Germinal center (tissue), 1 donor: ENCODE measurements around the gene COL24A1.
"Not testable (repeated sequence)": the region's sequence is repeated elsewhere in the genome, so short reads cannot be mapped to it uniquely, and the experiment has no call there.

Experiments used
- DNase-seq: peaks from one replicate; pipeline ENCODE4 v3.0.0; 2012; ENCODE audit warnings: mixed read lengths, low spot score

COL24A1 gene

DNA sequence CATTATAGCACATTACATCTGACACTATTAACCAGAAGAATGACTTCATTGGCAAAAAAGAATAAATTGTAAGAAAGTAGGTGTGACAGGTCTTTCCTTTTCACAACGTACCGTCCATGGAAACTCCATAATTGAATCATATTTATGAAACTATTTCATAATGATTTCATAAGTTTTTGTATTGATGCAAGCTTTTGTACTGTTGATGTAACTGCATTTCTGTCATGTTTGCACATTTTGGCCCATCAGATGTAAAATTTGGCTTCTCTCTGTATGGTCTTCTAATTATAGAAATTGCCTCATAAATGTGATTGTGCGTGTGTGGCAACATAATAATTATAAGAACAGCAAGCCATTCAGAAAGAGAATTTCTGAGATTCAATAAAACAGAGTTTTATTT lies 267.7 kb downstream of the COL24A1 start:
- DNase-seq, result no peak

DNA sequence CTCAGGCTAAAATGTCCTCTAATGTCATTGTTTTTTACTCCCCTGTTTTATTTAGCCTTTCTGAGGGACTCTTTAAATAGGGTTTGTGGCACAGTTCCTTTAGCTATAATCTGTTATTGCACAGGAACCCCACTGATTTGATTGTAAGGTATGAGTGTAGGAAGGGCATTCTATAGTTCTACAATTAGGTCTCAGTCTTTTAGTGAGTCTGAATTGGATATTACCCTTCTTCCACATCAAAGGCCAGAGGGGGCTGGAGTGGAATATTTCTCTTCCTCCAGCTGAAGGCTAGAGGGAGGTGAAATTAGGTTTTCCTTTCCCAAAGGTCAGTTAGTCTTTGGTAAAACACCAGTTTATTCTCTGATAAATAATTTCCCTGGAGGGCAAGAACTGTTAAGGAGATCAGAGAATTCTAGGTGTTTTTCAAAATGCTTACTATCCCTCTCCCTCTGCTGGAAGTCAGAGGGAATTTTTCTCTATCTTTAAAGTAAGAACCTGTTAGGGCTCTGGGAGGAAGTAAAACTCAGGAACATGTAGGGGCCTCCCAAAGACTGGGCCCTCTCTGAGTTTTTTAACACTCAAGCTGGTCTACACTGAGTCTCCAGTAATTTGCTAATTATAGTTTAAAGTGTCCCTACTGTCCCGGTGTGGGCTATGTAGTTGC lies 272.1 kb downstream of the COL24A1 start:
- no peak for DNase-seq

DNA sequence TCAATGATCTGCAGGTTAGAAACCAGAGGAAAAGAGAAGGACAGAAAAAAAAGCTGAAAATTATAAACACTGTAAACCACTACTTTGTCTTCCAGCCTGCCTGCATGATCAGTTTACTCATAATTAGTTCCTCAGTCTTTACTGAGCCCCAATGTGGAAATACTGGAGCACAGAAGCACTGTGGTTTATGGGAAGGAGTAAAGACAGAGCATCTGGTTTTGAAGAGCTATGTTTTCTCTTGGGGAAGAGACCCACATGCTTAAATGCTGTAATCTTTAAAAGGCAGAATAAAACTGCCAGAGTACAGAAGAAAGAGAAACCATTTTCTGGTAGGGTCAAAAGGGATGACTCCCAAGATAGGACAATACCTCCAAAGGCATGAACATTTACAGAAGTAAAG lies 289.4 kb downstream of the COL24A1 start:
- DNase-seq, result no peak

GRCh38 chr1:85865213-85865612 lies 291.4 kb downstream of the COL24A1 start:
- DNase-seq, result no peak

GRCh38 chr1:85864727-85865126 lies 291.8 kb downstream of the COL24A1 start:
- DNase-seq, result no peak

DNA sequence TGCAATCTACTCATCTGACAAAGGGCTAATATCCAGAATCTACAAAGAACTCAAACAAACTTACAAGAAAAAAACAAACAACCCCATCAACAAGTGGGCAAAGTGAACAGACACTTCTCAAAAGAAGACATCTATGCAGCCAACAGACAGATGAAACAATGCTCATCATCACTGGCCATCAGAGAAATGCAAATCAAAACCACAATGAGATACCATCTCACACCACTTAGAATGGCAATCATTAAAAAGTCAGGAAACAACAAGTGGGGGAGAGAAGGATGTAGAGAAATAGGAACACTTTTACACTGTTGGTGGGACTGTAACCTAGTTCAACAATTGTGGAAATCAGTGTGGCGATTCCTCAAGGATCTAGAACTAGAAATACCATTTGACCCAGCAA lies 292.9 kb downstream of the COL24A1 start:
- DNase-seq, result not testable (repeated sequence)

DNA sequence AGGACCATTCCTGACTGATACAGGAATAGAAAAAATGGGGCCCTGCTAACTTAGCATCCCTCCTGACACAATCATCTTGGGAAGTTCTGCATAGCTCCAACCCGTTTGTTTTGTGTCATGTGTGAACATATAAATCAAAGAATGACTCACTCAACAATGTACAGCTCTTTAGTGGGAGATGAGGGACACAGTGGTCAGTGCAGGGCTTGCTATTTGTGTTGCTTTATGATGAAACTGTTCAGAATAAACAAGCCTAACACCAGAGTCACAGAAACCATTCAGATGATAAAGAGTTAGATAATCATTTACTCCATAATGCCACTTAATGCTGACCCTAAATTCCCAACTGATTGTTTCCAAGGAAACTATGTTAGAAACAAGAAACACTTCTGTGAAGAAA lies 294.1 kb downstream of the COL24A1 start:
- DNase-seq, result no peak

DNA sequence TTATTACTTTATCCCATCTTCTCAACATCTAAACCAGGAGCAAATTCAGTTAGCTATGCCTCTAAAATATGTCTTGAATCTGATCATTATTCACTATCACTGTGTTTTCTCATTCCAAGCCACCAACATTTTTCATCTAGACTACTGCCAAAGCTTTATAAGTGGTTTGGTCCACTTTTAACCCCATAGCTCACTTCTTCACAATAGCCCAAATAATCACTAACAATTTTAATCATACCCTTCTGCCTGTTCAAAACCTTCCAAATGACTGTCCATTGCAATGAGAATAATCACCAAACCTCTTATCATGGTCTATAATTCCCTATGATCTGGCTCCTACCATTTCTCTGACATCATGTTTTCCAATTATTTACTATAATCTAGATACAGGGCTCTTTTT lies 298.6 kb downstream of the COL24A1 start:
- no peak for DNase-seq

- no peak for DNase-seq
Observed at GRCh38 chr1:85850238-85850637, 306.3 kb downstream of the COL24A1 start.

DNA sequence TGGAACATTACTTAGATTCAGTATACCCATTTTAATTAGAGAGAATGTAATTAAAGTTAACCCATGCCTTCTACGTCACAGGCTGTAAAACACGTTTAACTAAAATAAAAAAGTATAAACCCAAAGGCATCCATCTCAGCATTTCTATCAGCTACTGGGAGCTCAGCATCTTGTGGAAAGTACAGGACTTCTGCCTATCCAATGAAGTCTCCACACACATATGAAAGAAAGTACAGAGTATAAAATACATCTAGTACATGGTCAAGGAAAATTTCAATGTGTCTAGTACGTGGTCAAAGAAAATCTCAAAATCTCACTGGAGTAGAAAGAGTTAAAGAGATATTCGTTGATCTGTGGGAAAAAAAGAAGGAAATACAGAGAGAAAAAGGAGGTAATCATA lies 306.9 kb downstream of the COL24A1 start:
- DNase-seq, result no peak

DNA sequence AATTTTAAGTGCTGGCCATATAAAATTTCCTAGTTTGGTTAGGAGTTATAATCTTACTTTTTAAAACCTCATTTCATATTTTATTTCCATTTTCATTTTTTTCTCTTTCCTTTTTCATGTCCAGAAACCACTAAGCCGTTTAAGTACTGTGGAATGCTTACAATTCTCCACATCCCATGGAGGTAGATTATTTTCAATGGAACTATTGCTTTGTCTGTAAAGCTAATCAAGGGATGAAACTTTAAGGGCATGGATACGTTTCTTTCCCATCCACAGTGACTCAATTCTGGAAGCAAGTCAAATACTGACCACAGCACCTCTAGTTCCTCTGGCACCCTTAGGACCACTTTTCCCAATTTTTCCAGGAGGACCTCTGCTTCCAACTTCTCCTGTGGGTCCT lies 309.2 kb downstream of the COL24A1 start:
- DNase-seq, result no peak

- DNase-seq, result no peak
Observed at GRCh38 chr1:85846706-85847105, 309.9 kb downstream of the COL24A1 start.

DNA sequence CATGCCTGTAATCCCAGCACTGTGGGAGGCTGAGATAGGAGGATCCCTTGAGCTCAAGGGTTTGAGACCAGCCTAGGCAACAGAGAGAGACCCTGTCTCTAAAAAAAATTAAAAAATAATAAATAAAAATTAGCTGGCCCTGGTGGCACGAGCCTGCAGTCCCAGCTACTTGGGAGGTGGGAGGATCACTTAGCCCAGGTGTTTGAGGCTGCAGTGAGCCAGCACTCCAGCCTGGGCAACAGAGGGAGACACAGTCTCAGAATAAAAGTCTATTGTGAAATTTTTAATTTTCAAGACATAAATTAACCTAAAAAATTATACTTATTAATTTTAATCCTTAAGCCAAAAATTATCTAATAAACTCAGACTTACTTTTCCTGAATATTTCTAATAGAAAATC lies 317.1 kb downstream of the COL24A1 start:
- no peak for DNase-seq

DNA sequence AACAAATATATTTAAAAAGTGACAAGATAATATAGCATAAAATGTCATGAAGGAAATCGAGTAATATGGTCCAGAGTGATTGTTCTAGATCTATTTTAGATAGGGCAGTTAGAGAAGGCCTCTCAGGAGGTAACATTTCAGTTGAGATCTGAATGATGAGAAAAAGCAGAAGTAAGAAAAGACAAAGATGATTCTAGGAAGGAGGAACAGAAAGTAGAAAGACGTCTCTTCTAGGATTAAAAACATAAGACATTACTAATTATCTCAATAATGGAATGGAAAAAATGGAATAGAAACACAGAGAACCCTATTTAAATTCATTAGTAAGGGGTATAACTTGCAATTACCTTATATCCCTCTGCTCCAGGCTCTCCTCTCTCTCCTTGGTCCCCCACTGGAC lies 318.3 kb downstream of the COL24A1 start:
- no peak for DNase-seq

DNA sequence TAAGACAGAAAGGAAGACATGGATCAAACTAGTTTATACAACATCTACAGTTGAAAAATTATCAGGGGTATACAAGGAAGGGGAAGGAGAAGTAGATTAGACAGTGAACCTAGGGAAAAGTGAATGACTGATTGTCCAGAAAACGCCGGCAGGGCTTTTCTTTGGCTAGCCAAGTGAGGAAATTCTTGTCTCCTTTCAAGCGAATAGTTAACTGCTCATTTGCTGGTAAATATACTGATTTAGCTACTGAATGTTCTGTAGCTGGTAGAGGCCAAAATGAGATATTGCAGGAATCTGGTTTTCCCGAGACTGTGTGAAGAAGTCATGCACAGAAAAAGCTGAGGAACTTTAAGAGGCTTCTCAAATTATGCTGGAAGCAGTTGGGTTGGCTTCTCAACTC lies 319.8 kb downstream of the COL24A1 start:
- no peak for DNase-seq

- DNase-seq, result not testable (repeated sequence)
Observed at GRCh38 chr1:85833165-85833564, 323.4 kb downstream of the COL24A1 start.

DNA sequence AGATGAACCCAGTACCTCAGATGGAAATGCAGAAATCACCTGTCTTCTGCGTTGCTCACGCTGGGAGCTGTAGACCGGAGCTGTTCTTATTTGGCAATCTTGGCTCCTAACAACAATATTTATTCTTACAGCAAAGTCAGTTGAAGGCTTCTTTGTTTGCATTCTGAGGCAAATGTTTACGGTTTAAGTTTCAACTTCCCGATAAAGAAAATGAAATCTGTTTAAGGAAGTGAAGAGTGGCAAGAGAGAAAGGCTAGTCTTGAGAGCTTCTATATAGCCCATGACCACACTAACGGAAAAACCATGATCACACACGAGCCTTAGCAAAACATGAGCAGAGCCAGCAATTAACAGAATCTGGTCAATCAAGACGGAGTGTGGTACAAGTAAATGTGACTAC lies 325.7 kb downstream of the COL24A1 start:
- DNase-seq, result no peak

- DNase-seq, result no peak
Observed at GRCh38 chr1:85824066-85824840, 332.3 kb downstream of the COL24A1 start.

GRCh38 chr1:85822696-85823095 lies 333.9 kb downstream of the COL24A1 start:
- DNase-seq, result no peak

DNA sequence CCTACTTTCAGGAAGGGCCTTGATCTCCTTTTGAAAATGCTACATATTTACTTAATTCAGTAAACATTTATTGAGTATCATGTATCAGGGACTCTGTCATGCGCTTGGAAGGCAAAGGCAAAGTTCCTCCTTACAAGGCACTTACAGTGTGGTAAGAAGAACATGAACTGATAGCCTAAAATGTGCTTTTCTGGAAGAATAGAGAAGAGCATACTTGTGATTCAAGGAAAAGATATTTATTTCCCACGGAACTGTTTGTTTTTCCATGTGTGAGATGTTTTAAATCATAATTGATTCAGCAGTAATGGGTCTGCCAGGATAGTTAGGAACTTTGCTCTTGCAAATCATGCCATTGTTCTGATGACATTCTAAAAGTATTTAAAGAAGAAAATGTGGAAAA lies 338.2 kb downstream of the COL24A1 start:
- DNase-seq, result no peak

DNA sequence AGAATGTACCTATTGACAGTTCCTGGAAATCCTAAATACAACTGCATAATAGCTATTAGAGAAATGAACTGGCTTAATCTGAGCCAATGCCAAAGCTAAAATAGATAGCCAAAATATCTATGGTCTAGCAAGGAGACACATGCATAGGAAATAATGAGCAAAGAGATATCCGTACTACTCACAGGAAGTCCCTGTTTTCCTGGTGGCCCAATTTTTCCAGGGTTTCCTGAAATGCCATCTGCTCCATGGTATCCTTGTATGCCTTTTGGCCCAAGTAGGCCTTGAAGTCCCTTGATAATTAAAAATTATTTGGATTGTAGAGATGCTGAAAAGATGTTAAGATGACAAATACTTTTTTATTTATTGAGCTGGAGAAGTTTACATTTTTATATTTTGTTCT lies 340.0 kb downstream of the COL24A1 start:
- no peak for DNase-seq

DNA sequence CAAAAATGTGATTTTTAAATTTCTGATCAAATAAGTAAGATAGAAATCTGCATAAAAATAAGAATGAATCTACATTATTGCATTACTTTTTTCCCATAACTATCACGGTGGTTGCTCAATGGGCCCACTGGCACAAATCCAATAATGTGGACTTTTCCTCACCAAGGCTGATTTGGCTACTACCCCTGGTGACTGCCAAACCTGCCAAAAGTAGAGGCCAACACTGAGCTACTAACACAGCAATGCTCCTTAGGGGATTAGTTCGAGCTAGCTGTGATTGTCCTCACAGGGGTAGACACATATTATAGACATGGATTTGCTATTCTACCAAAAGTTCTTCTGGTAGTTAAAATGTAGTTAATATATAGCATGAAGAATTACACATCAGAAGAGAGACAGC lies 340.7 kb downstream of the COL24A1 start:
- DNase-seq, result no peak

DNA sequence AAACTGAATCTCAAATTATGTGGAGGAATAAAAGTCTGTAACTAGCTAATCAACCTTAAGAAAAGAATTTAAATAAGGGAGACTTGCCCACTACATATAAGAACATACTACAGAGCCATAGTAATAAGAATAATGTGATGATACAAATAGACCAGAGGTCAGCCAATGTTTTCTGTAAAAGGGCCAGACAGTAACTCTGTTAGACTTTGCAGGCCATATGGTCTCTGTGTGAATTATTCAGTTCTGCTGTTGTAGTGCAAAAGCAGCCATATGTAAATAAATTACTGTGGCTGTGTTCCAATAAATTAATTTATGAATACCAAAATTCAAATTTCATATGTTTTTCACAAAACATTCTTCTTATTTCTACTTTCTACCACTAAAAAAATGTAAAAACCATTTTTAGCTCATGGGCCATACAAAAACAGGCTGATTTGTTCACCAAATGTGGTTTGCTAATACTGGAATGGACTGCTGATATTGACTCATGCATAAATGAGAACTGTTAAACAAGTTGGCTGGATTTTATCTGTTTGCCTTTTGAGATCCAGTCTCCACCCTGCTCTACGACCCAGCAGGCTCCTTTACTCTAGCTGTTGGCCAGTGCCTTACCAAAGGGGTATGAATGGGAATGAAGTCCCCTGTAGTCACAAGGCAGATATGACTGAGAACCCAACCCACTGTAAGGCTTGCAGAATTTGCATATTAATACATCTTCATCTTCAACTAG lies 350.2 kb downstream of the COL24A1 start:
- DNase-seq, result no peak
